GM23338 (cell line): Measurements from ENCODE around the gene INO80. TPM values are rescaled to one million over a fixed set of nuclear protein-coding genes. Genes with fewer than 3 reads are reported as not detected.

Source experiments
- ATAC-seq: fragments of 200-7000 bp; cut with Tn5 transposase; 3 replicates; pipeline ENCODE4 v1.9.1; 2020
- DNase-seq: peaks from one replicate; pipeline ENCODE4 v3.0.0-alpha.2; 2015; ENCODE audit warnings: low spot score
- H2AFZ ChIP-seq: fragments of 200-600 bp; sonication (generic); 2 replicates; pipeline ENCODE4 v1.8.0; 2016; ENCODE audit warnings: antibody characterized with exemption, mild to moderate bottlenecking, moderate library complexity
- H3F3A ChIP-seq: fragments of 200-600 bp; sonication (generic); replicated peaks from 2 replicates; pipeline ENCODE4 v1.8.0; 2017; ENCODE audit warnings: antibody characterized with exemption, mixed run types, low read depth
- H3K27ac ChIP-seq: fragments of 200-600 bp; sonication (generic); 2 replicates; pipeline ENCODE4 v1.6.1; 2016; ENCODE audit warnings: low read depth
- H3K27me3 ChIP-seq: fragments of 200-600 bp; sonication (generic); 2 replicates; pipeline ENCODE4 v1.8.0; 2016; ENCODE audit warnings: mild to moderate bottlenecking, mixed run types, moderate library complexity; ENCODE audit not compliant: insufficient read depth
- H3K36me3 ChIP-seq: fragments of 200-600 bp; sonication (generic); 2 replicates; pipeline ENCODE4 v1.8.0; 2016; ENCODE audit warnings: mild to moderate bottlenecking; ENCODE audit not compliant: insufficient read depth
- H3K4me1 ChIP-seq: fragments of 200-600 bp; sonication (generic); 2 replicates; pipeline ENCODE4 v1.8.0; 2016; ENCODE audit warnings: mild to moderate bottlenecking, moderate library complexity; ENCODE audit not compliant: insufficient read depth
- H3K4me2 ChIP-seq: fragments of 200-600 bp; sonication (generic); 2 replicates; pipeline ENCODE4 v1.7.1; 2017; ENCODE audit warnings: mixed run types
- H3K4me3 ChIP-seq: fragments of 200-600 bp; sonication (generic); 2 replicates; pipeline ENCODE4 v1.6.1; 2016; ENCODE audit warnings: mixed run types
- H3K79me2 ChIP-seq: fragments of 200-600 bp; sonication (generic); replicated peaks from 2 replicates; pipeline ENCODE4 v1.8.0; 2017; ENCODE audit warnings: mild to moderate bottlenecking; ENCODE audit not compliant: insufficient read depth
- H3K9me2 ChIP-seq: fragments of 200-600 bp; sonication (generic); 2 replicates; pipeline ENCODE4 v1.8.0; 2017; ENCODE audit not compliant: insufficient read depth
- H4K20me1 ChIP-seq: fragments of 200-600 bp; sonication (generic); replicated peaks from 2 replicates; pipeline ENCODE4 v1.8.0; 2017; ENCODE audit warnings: mild to moderate bottlenecking; ENCODE audit not compliant: insufficient read depth
- H3K27ac Mint-ChIP-seq: 2 replicates; pipeline ENCODE4 v1.8.0; 2020; ENCODE audit warnings: inconsistent platforms, mild to moderate bottlenecking, moderate library complexity, mixed read lengths
- H3K27me3 Mint-ChIP-seq: 3 replicates; pipeline ENCODE4 v1.8.0; 2022; ENCODE audit warnings: low read depth, mild to moderate bottlenecking, moderate library complexity, mixed read lengths, inconsistent platforms; ENCODE audit not compliant: insufficient read depth, poor library complexity
- H3K36me3 Mint-ChIP-seq: 3 replicates; pipeline ENCODE4 v1.8.0; 2021; ENCODE audit warnings: low read depth, mild to moderate bottlenecking, inconsistent platforms, moderate library complexity, mixed read lengths
- H3K4me1 Mint-ChIP-seq: 3 replicates; pipeline ENCODE4 v1.8.0; 2020; ENCODE audit warnings: mild to moderate bottlenecking, inconsistent platforms, mixed read lengths
- H3K4me3 Mint-ChIP-seq: 3 replicates; pipeline ENCODE4 v1.8.0; 2021; ENCODE audit warnings: moderate library complexity, mild to moderate bottlenecking, inconsistent platforms, mixed read lengths
- H3K9me3 Mint-ChIP-seq: 3 replicates; pipeline ENCODE4 v1.8.0; 2020; ENCODE audit warnings: moderate library complexity, mild to moderate bottlenecking, inconsistent platforms, mixed read lengths
- CREB1 ChIP-seq: fragments of 250-450 bp; sonication (Bioruptor Pico); IDR thresholded peaks from 2 replicates; pipeline ENCODE4 v1.5.0; 2020; ENCODE audit warnings: low read depth, mild to moderate bottlenecking, moderate library complexity
- CTCF ChIP-seq, 2 experiments: fragments of 200-600 bp in 1 of 2; sonication (generic) in 1 of 2; conservative IDR thresholded peaks; 2 replicates each; pipeline versions ENCODE4 v1.5.1 to v1.6.1; 2016 to 2017; ENCODE audit warnings: antibody characterized with exemption in 2 of 2, low read depth in 2 of 2, mild to moderate bottlenecking in 2 of 2, moderate library complexity in 1 of 2
- ETS1 ChIP-seq: IDR thresholded peaks from 2 replicates; pipeline ENCODE4 v1.6.1; 2016; ENCODE audit warnings: antibody characterized with exemption
- EZH2 ChIP-seq: fragments of 200-600 bp; sonication (generic); IDR thresholded peaks from one replicate; pipeline ENCODE4 v1.8.0; 2017; ENCODE audit warnings: antibody characterized with exemption, mild to moderate bottlenecking, low read depth; ENCODE audit not compliant: unreplicated experiment
- JUNB ChIP-seq: IDR thresholded peaks from one replicate; pipeline ENCODE4 v1.6.1; 2016; ENCODE audit warnings: antibody characterized with exemption; ENCODE audit not compliant: unreplicated experiment
- NANOG ChIP-seq: IDR thresholded peaks from 2 replicates; pipeline ENCODE4 v1.6.1; 2016; ENCODE audit warnings: antibody characterized with exemption, borderline replicate concordance
- POLR2AphosphoS5 ChIP-seq: IDR thresholded peaks from 2 replicates; pipeline ENCODE4 v1.6.1; 2016; ENCODE audit warnings: antibody characterized with exemption, low read depth
- REST ChIP-seq: IDR thresholded peaks from one replicate; pipeline ENCODE4 v1.6.1; 2018; ENCODE audit warnings: antibody characterized with exemption; ENCODE audit not compliant: unreplicated experiment
- STAT1 ChIP-seq: IDR thresholded peaks from one replicate; pipeline ENCODE4 v1.6.1; 2016; ENCODE audit warnings: antibody characterized with exemption; ENCODE audit not compliant: unreplicated experiment
- ZNF331 ChIP-seq: fragments of 250-450 bp; sonication (Bioruptor Pico); IDR thresholded peaks from 2 replicates; pipeline ENCODE4 v1.5.0; 2020; ENCODE audit warnings: low read depth, mild to moderate bottlenecking, moderate library complexity
- ZNF462 ChIP-seq: fragments of 250-450 bp; sonication (Bioruptor Pico); IDR thresholded peaks from 2 replicates; pipeline ENCODE4 v1.5.0; 2020; ENCODE audit warnings: mild to moderate bottlenecking, moderate library complexity
- polyA plus RNA-seq: library from polyadenylated mRNA; unstranded; fragments of >200 nt; fragmentation: Nextera tagmentation; extraction: Ambion mirVana; gene quantifications from 2 replicates; pipeline ENCODE4 v1.2.1, GENCODE V29; 2016
- total RNA-seq: library from RNA; depleted of rRNA; stranded (reverse); fragments of >200 nt; shearing (Covaris generic); gene quantifications from 2 replicates; pipeline ENCODE4 v1.2.3, GENCODE V29; 2014

Gene INO80
- total and polyA plus RNA-seq, 2 experiments from 2014 or later: 6.5 to 24.9 TPM

- ATAC-seq (no peak), DNase-seq (no peak)
- Histone ChIP-seq H3K4me3 (no peak overlapping the region), H4K20me1 (peaks cover 11% of the 10 kb centered on the region; the same call in 1 of the 2 replicates), H3F3A (0 out of 2 replicates have a peak, but pooled peaks cover 14% of the 10 kb centered on the region), H3K27me3 (no peaks in the 10 kb centered on the region), H3K79me2 (no peaks in the 10 kb centered on the region), H3K27ac (no peak overlapping the region), H3K36me3 (peaks cover 63% of the 10 kb centered on the region), H3K4me1 (no peaks in the 10 kb centered on the region), H2AFZ (no peak overlapping the region), H3K4me2 (no peak overlapping the region), H3K9me2 (no peaks in the 10 kb centered on the region)
- no peak overlapping the region for H3K4me3 Mint-ChIP-seq
- no peaks in the 10 kb centered on the region; the same call in 2 of the 3 replicates for H3K9me3 Mint-ChIP-seq
- no peaks in the 10 kb centered on the region for H3K4me1 Mint-ChIP-seq
- H3K27me3 Mint-ChIP-seq: no peaks in the 10 kb centered on the region
- no peak overlapping the region for H3K27ac Mint-ChIP-seq
- H3K36me3 Mint-ChIP-seq: peaks cover 84% of the 10 kb centered on the region
- TF ChIP-seq CREB1 (CRISPR knock-in tag): no peak
- TF ChIP-seq REST: no peak
- TF ChIP-seq EZH2: no peak
- no peak for TF ChIP-seq JUNB
- no peak for TF ChIP-seq ZNF331 (CRISPR knock-in tag)
- TF ChIP-seq POLR2AphosphoS5: no peak
- TF ChIP-seq ZNF462: no peak
- no peak for TF ChIP-seq CTCF (conservative IDR thresholded peaks at IDR 0.05; ENCODE audit: low read depth in 2 of 2)
- no peak for TF ChIP-seq ETS1
- no peak for TF ChIP-seq NANOG
- TF ChIP-seq STAT1: no peak
These were observed 130.3 kb downstream of the INO80 start for GRCh38 chr15:40985541-40986330.
